BJ (cell line): Measurements from ENCODE around the gene DPY19L1. TPM values are rescaled to one million over a fixed set of nuclear protein-coding genes. Genes with fewer than 3 reads are reported as not detected.
"Not testable (repeated sequence)": the region's sequence is repeated elsewhere in the genome, so short reads cannot be mapped to it uniquely, and the experiment has no call there.

Experiments
- CTCF ChIA-PET: fragments of 350-600 bp; formaldehyde crosslinking; extraction: SDS; loops from one replicate; lab custom pipeline; 2021; ENCODE audit warnings: antibody characterized with exemption, inconsistent platforms; lab: Yijun Ruan, JAX
- POLR2A ChIA-PET: fragments of 300-600 bp; sonication (Branson Sonifier 250); formaldehyde crosslinking; extraction: SDS; loops from one replicate; lab custom pipeline; 2021; ENCODE audit warnings: antibody characterized with exemption; lab: Charles Lee
- DNase-seq: peaks from one replicate; pipeline ENCODE4 v3.0.0-alpha.2; 2011; ENCODE audit warnings: low read depth
- H3K27me3 ChIP-seq: 2 replicates; pipeline ENCODE4 v1.6.0; 2011; ENCODE audit warnings: low read length; ENCODE audit not compliant: control insufficient read depth, insufficient read depth
- H3K36me3 ChIP-seq: 2 replicates; pipeline ENCODE4 v1.5.1; 2011; ENCODE audit warnings: low read length; ENCODE audit not compliant: control insufficient read depth, insufficient read depth
- H3K4me3 ChIP-seq: 2 replicates; pipeline ENCODE4 v1.5.1; 2011; ENCODE audit warnings: low read depth, mild to moderate bottlenecking, control low read depth, low read length
- polyA plus RNA-seq: library from polyadenylated mRNA; depleted of rRNA; stranded (reverse); fragments of >200 nt; gene quantifications from 2 replicates; pipeline ENCODE4 v1.2.3, GENCODE V29; 2011
- TF ChIP-seq, protein P1 (sequence below): IDR thresholded peaks from 2 replicates; pipeline ENCODE4 v1.5.1; 2011; ENCODE audit warnings: low read depth, mild to moderate bottlenecking, control low read depth, inconsistent platforms, low read length, moderate library complexity; ENCODE audit not compliant: insufficient read depth

Gene DPY19L1
- polyA plus RNA-seq, 1 experiment: 10.2 TPM

- Histone ChIP-seq H3K27me3 (no peaks in the 10 kb centered on the region; the same call in 1 of the 2 replicates), H3K4me3 (no peak overlapping the region), H3K36me3 (no peaks in the 10 kb centered on the region)
- DNase-seq: no peak
- ChIA-PET CTCF (no interaction called here), POLR2A (no interaction called here)
- TF ChIP-seq, protein P1, sequence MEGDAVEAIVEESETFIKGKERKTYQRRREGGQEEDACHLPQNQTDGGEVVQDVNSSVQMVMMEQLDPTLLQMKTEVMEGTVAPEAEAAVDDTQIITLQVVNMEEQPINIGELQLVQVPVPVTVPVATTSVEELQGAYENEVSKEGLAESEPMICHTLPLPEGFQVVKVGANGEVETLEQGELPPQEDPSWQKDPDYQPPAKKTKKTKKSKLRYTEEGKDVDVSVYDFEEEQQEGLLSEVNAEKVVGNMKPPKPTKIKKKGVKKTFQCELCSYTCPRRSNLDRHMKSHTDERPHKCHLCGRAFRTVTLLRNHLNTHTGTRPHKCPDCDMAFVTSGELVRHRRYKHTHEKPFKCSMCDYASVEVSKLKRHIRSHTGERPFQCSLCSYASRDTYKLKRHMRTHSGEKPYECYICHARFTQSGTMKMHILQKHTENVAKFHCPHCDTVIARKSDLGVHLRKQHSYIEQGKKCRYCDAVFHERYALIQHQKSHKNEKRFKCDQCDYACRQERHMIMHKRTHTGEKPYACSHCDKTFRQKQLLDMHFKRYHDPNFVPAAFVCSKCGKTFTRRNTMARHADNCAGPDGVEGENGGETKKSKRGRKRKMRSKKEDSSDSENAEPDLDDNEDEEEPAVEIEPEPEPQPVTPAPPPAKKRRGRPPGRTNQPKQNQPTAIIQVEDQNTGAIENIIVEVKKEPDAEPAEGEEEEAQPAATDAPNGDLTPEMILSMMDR: no peak
Measured at GRCh38 chr7:34900891-34901513, 136.3 kb downstream of the DPY19L1 start.

GRCh38 chr7:34895202-34895601 lies 142.1 kb downstream of the DPY19L1 start:
- TF ChIP-seq, protein P1: no peak
- Histone ChIP-seq H3K36me3 (no peaks in the 10 kb centered on the region), H3K27me3 (peaks cover 2% of the 10 kb centered on the region), H3K4me3 (no peak overlapping the region)
- CTCF ChIA-PET: no interaction called here
- no peak for DNase-seq
- POLR2A ChIA-PET: no interaction called here

DNA sequence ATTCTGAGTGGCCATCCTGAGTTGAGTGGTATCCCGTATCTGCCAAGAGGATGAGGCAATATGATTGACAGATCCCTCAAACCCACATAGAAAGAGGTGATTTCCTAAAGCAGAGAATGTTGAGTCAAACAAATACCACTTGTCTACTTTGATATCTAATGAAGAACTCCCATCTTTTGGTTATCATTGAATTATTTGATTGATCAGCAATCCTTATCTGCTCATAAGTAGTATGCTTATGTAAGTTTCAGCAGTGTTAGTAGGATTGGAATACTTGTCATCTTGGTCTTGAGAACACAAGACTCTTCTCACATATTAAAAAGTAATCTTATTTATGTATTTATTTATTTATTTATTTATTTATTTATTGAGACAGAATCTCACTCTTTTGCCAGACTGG lies 147.3 kb downstream of the DPY19L1 start:
- Histone ChIP-seq H3K27me3 (peaks cover 2% of the 10 kb centered on the region; the same call in 1 of the 2 replicates), H3K4me3 (no peak overlapping the region), H3K36me3 (no peaks in the 10 kb centered on the region)
- CTCF ChIA-PET: no interaction called here
- TF ChIP-seq, protein P1: no peak
- no peak for DNase-seq
- POLR2A ChIA-PET: no interaction called here

- CTCF ChIA-PET: no interaction called here
- TF ChIP-seq, protein P1: no peak
- DNase-seq: no peak
- POLR2A ChIA-PET: no interaction called here
- H3K27me3 ChIP-seq: no peaks in the 10 kb centered on the region
- H3K36me3 ChIP-seq: no peaks in the 10 kb centered on the region
- no peak overlapping the region for H3K4me3 ChIP-seq
Measured at GRCh38 chr7:34886856-34887255, 150.4 kb downstream of the DPY19L1 start.

GRCh38 chr7:34883855-34884254 lies 153.4 kb downstream of the DPY19L1 start:
- H3K4me3 ChIP-seq, POLR2A ChIA-PET, H3K36me3 ChIP-seq, H3K27me3 ChIP-seq, CTCF ChIA-PET, DNase-seq: not testable (repeated sequence)

DNA sequence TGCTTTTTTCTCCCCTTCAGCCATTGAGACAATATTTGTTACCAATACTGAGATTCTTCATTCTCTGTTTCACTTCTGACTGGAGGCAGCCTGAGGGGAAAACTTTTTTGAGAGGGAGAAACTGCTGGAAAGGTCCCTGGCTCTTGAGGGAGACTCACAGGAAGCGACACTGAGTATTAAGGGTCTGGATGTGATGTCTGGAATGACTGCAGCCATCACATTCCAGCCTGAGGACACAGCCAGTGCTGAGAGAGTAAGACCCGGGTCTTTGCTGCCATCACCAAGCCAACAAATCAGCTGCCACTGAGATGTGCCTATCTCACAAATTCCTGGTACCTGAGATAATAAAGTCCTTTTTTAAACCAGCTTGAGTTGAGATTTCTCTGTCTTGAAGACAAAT lies 157.4 kb downstream of the DPY19L1 start:
- POLR2A ChIA-PET: no interaction called here
- no peak for DNase-seq
- TF ChIP-seq, protein P1: no peak
- Histone ChIP-seq H3K4me3 (no peak overlapping the region), H3K27me3 (no peaks in the 10 kb centered on the region; the same call in 1 of the 2 replicates), H3K36me3 (no peaks in the 10 kb centered on the region)
- CTCF ChIA-PET: no interaction called here

DNA sequence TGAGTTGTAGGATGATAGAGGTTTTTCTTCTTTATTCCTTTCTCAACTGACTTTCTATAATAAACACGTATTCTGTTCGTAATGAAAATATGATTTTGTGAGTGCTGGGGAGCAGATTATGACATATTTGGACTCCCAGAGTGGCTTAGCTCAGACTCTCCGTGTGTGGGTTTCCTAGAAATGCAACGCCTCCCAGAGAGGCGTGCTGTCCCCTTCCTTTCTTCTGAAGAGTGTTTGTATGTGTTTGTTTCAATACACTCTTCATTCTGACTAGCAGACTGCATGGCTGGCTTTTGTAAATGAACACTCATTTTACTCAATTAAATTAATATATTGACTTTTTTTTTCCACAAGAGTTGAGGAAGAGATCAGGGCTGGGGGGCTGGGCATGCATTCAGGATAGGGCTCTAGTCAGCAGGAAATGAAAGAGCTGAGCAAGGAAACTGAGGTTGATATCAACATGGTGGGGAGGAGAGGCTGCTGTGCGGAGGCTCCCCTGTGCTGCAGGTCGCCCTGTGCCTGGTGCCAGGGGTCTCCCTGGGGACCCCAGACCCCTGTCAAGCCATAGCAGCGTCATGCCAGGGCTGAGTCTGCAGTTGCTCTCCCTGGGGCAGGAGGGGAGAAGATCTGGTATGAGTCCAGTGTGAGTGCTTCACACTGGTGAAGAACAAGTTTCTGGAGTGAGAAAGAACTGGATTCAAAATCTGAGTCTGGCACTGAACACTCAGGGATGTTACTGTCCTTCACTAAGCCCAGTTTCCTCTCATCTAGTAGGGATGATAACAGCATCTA lies 158.1 kb downstream of the DPY19L1 start:
- H3K27me3 ChIP-seq, CTCF ChIA-PET, H3K36me3 ChIP-seq, DNase-seq, H3K4me3 ChIP-seq: not testable (repeated sequence)
- POLR2A ChIA-PET: interaction anchor here (0.5 kb wide), 1 partner anchor 537 kb away, joined by 3 read pairs; no protein-coding TSS in a partner anchor
